Measurements from ENCODE around the gene HACD3. TPM values are rescaled to one million over a fixed set of nuclear protein-coding genes. Genes with fewer than 3 reads are reported as not detected.
"Not testable (repeated sequence)": the region's sequence is repeated elsewhere in the genome, so short reads cannot be mapped to it uniquely, and the experiment has no call there.

The HACD3 gene
- total and polyA plus RNA-seq, 2 of the 4 experiments (the other 2 are of a cell fraction) = 60.9 to 131 TPM

- Histone ChIP-seq H3K79me1 (ENCODE audit: low read depth in 1 of 2, low read length in 2 of 2) (peaks cover 37 to 68% of the 10 kb centered on the region in 2 experiments), H4K20me1 (ENCODE audit: insufficient read depth, low read length) (peaks cover 37% of the 10 kb centered on the region)
- H3K27ac ChIP-seq (ENCODE audit: insufficient read depth, low read length); DNase-seq; H2AK9ac ChIP-seq (replicated peaks; ENCODE audit: low read depth, low read length, poor library complexity); H3K4me1 ChIP-seq (ENCODE audit: control insufficient read depth, insufficient read depth, low read length); H4K5ac ChIP-seq (ENCODE audit: low read depth, low read length); H4K91ac ChIP-seq (ENCODE audit: insufficient read depth, low read depth, low read length); H3K9me1 ChIP-seq (ENCODE audit: insufficient read depth, low read length); H2BK20ac ChIP-seq (ENCODE audit: low read depth, low read length); H3K9ac ChIP-seq (ENCODE audit: low read depth, low read length); H2BK120ac ChIP-seq (ENCODE audit: low read depth, low read length); CTCF ChIA-PET; ATAC-seq (ENCODE audit: low read depth); H2AFZ ChIP-seq (replicated peaks; ENCODE audit: low read length, poor library complexity); BruUV-seq (replicated peaks); H2BK5ac ChIP-seq (ENCODE audit: low read depth, low read length, poor library complexity, severe bottlenecking); H3K18ac ChIP-seq (ENCODE audit: low read depth, low read length); H3K36me3 ChIP-seq (ENCODE audit: control insufficient read depth, insufficient read depth, low read length); H2AK5ac ChIP-seq (ENCODE audit: low read depth, low read length); in situ Hi-C loops (cut with MboI; ENCODE audit: low sequenced_read_pairs); H3K14ac ChIP-seq (replicated peaks; ENCODE audit: low read depth, low read length); H3K23ac ChIP-seq (ENCODE audit: low read depth, low read length); H3K27me3 ChIP-seq (ENCODE audit: control insufficient read depth, insufficient read depth, low read length); H3K9me3 ChIP-seq (ENCODE audit: control insufficient read depth, insufficient read depth, low read length); H3K4me2 ChIP-seq (ENCODE audit: low read depth, low read length); dilution Hi-C loops (cut with HindIII; ENCODE audit: low sequenced_read_pairs, unreplicated experiment); H3K56ac ChIP-seq (ENCODE audit: extremely low read depth, insufficient read depth, low read length); H3K4ac ChIP-seq (ENCODE audit: low read depth, low read length); H2BK15ac ChIP-seq (ENCODE audit: low read depth, low read length); POLR2A ChIA-PET (ENCODE audit: unreplicated experiment); H3K4me3 ChIP-seq (ENCODE audit: insufficient read depth, low read depth, low read length); intact Hi-C loops (cut with micrococcal nuclease); H4K8ac ChIP-seq (ENCODE audit: low read depth in 2 of 2, low read length in 2 of 2): not testable (repeated sequence)
- WGBS, 2 experiments (ENCODE audit: extremely low coverage in 2 of 2, insufficient read length in 1 of 2) = 100% methylated on average over 3 of the region's 9 CpGs; no CpG with 5 or more reads in 1 of the 2 experiments
These were observed 19.0 kb downstream of the HACD3 start for GRCh38 chr15:65549288-65549687.

Measured in IMR-90 (cell line).